Right renal pelvis (tissue), 4 donors: Measurements from ENCODE around the gene PCDHGA1. TPM values are rescaled to one million over a fixed set of nuclear protein-coding genes. Genes with fewer than 3 reads are reported as not detected.

Experiments used
- DNase-seq, 4 donors: peaks; one replicate each; pipeline ENCODE4 v3.0.0-alpha.2; 2013; ENCODE audit warnings: low read depth in 4 of 4, low spot score in 3 of 4, missing footprints in 1 of 4
- polyA plus RNA-seq, 4 donors: library from polyadenylated mRNA; unstranded; fragments of 120-200 nt; gene quantifications; one replicate each; pipeline ENCODE4 v1.2.1, GENCODE V29; 2013; ENCODE audit not compliant: insufficient read length in 4 of 4

PCDHGA1 gene
- polyA plus RNA-seq, 4 donors: 0.74 to 1.3 (median 0.96) TPM

- no peak for DNase-seq
Measured at GRCh38 chr5:141488591-141489561, 158.6 kb downstream of the PCDHGA1 start, which contains the start of gene PCDHGC5. PCDHGC5 (plus strand) TSS chr5:141489081; CDS start chr5:141489241, 160 bp downstream.

DNA sequence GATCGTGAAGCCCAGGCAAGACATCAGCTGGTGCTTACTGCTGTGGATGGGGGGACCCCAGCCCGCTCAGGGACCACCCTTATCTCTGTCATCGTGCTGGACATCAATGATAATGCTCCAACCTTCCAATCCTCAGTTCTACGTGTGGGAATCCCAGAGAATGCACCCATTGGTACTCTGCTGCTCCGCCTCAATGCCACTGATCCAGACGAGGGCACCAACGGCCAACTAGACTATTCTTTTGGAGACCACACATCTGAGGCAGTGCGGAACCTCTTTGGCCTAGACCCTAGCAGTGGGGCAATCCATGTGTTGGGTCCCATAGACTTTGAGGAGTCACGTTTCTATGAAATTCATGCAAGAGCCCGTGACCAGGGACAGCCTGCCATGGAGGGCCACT is 159.5 kb downstream of the PCDHGA1 start:
- DNase-seq: no peak

DNA sequence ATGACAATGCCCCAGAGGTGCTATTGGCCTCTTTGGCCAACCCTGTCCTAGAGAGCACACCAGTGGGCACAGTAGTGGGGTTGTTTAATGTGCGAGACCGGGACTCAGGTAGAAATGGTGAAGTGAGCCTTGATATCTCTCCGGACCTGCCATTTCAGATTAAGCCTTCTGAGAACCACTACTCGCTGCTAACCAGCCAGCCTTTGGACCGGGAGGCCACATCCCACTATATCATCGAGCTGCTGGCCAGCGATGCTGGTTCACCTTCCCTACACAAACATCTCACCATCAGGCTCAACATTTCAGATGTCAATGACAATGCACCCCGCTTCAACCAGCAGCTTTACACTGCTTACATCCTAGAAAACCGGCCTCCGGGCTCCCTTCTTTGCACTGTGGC is 160.0 kb downstream of the PCDHGA1 start:
- no peak for DNase-seq

DNA sequence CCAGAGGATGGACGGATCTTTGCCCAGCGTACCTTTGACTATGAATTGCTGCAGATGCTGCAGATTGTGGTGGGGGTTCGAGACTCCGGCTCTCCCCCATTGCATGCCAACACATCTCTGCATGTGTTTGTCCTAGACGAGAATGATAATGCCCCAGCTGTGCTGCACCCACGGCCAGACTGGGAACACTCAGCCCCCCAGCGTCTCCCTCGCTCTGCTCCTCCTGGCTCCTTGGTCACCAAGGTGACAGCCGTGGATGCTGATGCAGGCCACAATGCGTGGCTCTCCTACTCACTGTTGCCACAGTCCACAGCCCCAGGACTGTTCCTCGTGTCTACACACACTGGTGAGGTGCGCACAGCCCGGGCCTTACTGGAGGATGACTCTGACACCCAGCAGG is 160.5 kb downstream of the PCDHGA1 start:
- DNase-seq: no peak

DNA sequence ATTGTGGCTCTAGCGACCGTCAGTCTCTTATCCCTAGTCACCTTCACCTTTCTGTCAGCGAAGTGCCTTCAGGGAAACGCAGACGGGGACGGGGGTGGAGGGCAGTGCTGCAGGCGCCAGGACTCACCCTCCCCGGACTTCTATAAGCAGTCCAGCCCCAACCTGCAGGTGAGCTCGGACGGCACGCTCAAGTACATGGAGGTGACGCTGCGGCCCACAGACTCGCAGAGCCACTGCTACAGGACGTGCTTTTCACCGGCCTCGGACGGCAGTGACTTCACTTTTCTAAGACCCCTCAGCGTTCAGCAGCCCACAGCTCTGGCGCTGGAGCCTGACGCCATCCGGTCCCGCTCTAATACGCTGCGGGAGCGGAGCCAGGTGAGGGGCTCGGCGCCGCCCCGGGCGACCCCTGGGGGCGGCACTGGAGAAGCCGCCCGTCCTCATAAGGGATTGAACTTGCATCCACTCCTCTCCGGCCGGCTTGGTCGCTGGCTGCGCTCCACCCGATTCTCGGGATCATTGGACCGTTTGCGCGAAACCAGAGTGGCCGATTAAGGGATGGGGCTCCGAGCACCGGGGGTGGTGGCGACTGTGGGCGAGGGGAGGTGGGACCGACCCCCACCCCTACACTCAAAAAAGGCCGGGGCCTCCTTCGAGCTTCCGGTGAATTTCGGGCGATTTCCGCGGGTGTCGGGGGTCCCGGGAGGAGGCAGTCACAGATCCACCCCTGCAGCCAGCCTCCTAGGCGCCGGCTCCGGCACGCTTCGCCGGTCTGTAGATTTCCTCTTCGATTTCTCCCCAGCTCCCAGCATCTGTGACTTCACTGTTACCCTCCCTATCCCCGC is 161.2 kb downstream of the PCDHGA1 start:
- DNase-seq: no peak

GRCh38 chr5:141492168-141492885 is 162.0 kb downstream of the PCDHGA1 start:
- DNase-seq: no peak

- DNase-seq: no peak
Measured at GRCh38 chr5:141493500-141494422, 163.4 kb downstream of the PCDHGA1 start.

GRCh38 chr5:141494761-141495452 is 164.6 kb downstream of the PCDHGA1 start:
- DNase-seq: no peak

- DNase-seq: no peak
Measured at GRCh38 chr5:141495453-141495811, 165.1 kb downstream of the PCDHGA1 start.

DNA sequence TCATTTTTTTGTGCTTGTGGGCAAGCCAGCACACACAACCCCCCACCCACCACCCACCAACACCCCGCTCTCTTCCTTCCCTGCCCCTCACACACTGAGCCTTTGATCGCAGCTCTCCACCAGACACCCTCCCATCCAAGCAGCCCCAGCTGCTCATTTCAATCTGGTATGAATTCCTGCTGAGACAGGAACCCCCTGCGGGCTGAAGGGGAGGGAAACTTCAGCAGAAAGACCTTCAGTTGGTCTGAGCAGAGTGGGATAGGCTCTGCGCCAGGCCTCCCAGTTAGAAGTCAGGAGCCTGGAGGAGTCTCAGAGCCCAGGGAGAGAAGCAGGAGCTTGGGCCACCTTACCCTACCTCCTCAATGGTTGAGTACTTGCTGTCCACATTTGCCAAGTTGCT is 165.7 kb downstream of the PCDHGA1 start:
- no peak for DNase-seq

DNA sequence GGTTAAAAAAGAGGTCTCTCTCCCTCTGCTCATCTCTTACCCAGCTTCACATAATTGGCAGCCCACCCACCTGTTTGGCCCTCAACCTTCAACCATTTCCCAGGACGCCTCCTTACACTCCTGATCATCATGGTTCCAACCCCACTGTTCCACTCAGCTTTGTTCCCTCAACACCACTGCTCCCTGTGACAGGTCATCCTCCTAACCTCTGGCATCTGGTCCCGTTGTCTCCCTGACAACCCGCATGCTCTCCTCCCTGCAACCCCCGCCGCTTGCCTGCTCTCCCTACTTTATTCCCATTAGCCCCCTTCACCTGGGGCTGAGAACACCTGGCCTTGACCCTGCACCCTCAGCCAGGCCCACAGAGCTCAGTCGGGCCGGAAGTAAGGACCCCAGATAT is 171.4 kb downstream of the PCDHGA1 start:
- no peak for DNase-seq

DNA sequence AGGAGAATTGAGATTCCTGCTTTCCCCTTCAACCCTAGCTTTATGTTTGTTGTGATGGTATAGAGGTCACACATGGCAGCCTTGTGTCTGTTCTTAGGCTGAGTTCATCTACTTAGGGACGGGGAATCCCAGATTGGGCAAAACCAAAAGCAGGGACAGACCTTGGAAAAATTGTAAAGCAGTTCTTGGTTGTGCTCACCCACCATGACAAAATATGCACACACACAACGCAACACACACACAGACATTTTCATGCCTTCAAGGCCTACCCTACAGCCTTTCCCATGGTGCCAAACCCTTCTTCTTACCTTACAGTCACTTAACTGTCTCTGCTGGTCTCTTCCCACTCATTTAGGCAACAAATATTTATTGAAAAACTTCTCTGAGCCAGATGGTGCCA is 173.4 kb downstream of the PCDHGA1 start:
- no peak for DNase-seq

GRCh38 chr5:141504216-141504615 is 173.9 kb downstream of the PCDHGA1 start:
- no peak for DNase-seq

DNA sequence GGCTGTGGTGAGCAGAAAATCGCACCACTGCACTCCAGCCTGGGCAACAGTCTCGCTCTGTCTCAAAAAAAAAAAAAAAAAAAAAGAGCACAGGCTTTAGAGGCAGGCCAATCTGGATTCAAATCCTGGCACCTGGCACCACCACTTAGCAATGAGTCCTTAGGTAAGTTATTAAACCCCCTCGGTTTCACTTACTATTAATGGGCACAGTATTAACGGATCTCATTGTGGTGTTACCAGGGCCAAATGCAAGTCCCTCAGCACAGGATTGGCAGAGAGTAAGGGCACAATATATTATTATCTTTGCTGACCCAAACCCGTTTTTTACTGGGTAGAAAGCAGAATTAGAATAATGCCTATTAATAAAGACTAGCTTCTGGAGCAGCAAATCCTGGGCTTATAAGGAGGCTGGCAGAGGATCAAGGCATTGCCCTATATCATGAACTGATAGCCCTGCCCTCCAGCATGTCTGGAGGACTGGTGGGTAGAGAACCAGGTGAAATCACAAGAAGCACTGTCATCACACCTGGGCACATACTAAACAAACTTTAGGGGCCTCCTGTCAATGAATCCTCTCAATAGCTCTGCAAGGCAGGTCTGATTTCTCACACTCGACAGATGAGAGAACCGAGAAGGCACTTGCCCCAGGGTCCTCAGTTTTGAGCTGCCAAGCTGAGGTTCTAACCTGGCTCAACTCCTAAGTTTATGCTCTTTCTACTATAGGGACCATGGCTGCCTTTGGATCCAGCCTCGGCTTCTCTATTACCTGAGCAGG is 176.3 kb downstream of the PCDHGA1 start:
- DNase-seq: no peak

- DNase-seq: no peak
Measured at GRCh38 chr5:141507387-141508091, 177.2 kb downstream of the PCDHGA1 start.

- DNase-seq: no peak
Measured at GRCh38 chr5:141508440-141508797, 178.1 kb downstream of the PCDHGA1 start.

- DNase-seq: peak in 2 of 4 donors; percentile 78 to 80
Measured at GRCh38 chr5:141508798-141509611, 178.7 kb downstream of the PCDHGA1 start.
